ENCODE data around the gene DDX27.

The DDX27 gene

GRCh38 chr20:49283703-49284625 is 64.7 kb downstream of the DDX27 start:
- TF ChIP-seq CTCF (IDR thresholded peaks at IDR 0.05; ENCODE audit: low read depth, low read length, missing control alignments), result no peak
- DNase-seq (ENCODE audit: low read depth), result no peak
- peak overlapping the region; percentile 87 for H3K4me3 ChIP-seq (ENCODE audit: low read depth, low read length)

GRCh38 chr20:49284818-49285217 is 65.6 kb downstream of the DDX27 start:
- H3K4me3 ChIP-seq (ENCODE audit: low read depth, low read length), result peak overlapping the region; percentile 13; the same call in 1 of the 2 replicates
- DNase-seq (ENCODE audit: low read depth), result no peak
- no peak for TF ChIP-seq CTCF (IDR thresholded peaks at IDR 0.05; ENCODE audit: low read depth, low read length, missing control alignments)

- DNase-seq (ENCODE audit: low read depth), result no peak
- no peak for TF ChIP-seq CTCF (IDR thresholded peaks at IDR 0.05; ENCODE audit: low read depth, low read length, missing control alignments)
- H3K4me3 ChIP-seq (ENCODE audit: low read depth, low read length), result peak overlapping the region; percentile 13; the same call in 1 of the 2 replicates
These were observed 66.0 kb downstream of the DDX27 start for GRCh38 chr20:49285233-49285668.

- no peak for DNase-seq (ENCODE audit: low read depth)
- H3K4me3 ChIP-seq (ENCODE audit: low read depth, low read length), result peak overlapping the region; percentile 11; the same call in 1 of the 2 replicates
- no peak for TF ChIP-seq CTCF (IDR thresholded peaks at IDR 0.05; ENCODE audit: low read depth, low read length, missing control alignments)
These were observed 66.7 kb downstream of the DDX27 start for GRCh38 chr20:49285813-49286494.

GRCh38 chr20:49286689-49287551 is 67.7 kb downstream of the DDX27 start:
- DNase-seq (ENCODE audit: low read depth), result no peak
- TF ChIP-seq CTCF (IDR thresholded peaks at IDR 0.05; ENCODE audit: low read depth, low read length, missing control alignments), result no peak
- no peak overlapping the region for H3K4me3 ChIP-seq (ENCODE audit: low read depth, low read length)

- TF ChIP-seq CTCF (IDR thresholded peaks at IDR 0.05; ENCODE audit: low read depth, low read length, missing control alignments), result no peak
- H3K4me3 ChIP-seq (ENCODE audit: low read depth, low read length), result no peak overlapping the region
- DNase-seq (ENCODE audit: low read depth), result no peak
These were observed 68.5 kb downstream of the DDX27 start for GRCh38 chr20:49287555-49288249.
